Neural progenitor cell (in vitro differentiated cells): ENCODE measurements around the gene TRPC1. TPM values are rescaled to one million over a fixed set of nuclear protein-coding genes. Genes with fewer than 3 reads are reported as not detected.

ENCODE experiments used
- DNase-seq: peaks from one replicate; pipeline ENCODE4 v3.0.0-alpha.2; 2016; ENCODE audit warnings: low spot score
- H2AFZ ChIP-seq: fragments of 200-600 bp; sonication (generic); replicated peaks from 2 replicates; pipeline ENCODE4 v1.6.1; 2016; ENCODE audit warnings: antibody characterized with exemption
- H3F3A ChIP-seq: fragments of 200-600 bp; sonication (generic); 2 replicates; pipeline ENCODE4 v1.6.1; 2016; ENCODE audit warnings: antibody characterized with exemption, low read depth
- H3K27ac ChIP-seq: fragments of 200-600 bp; sonication (generic); 2 replicates; pipeline ENCODE4 v1.5.1; 2016; ENCODE audit warnings: mild to moderate bottlenecking
- H3K27me3 ChIP-seq: fragments of 200-600 bp; sonication (generic); 2 replicates; pipeline ENCODE4 v1.6.1; 2016; ENCODE audit warnings: mild to moderate bottlenecking, moderate library complexity
- H3K36me3 ChIP-seq: fragments of 200-600 bp; sonication (generic); 2 replicates; pipeline ENCODE4 v1.5.1; 2016
- H3K4me1 ChIP-seq: fragments of 200-600 bp; sonication (generic); 2 replicates; pipeline ENCODE4 v1.6.1; 2016; ENCODE audit warnings: mixed run types
- H3K4me2 ChIP-seq: fragments of 200-600 bp; sonication (generic); 2 replicates; pipeline ENCODE4 v1.6.1; 2016
- H3K4me3 ChIP-seq: fragments of 200-600 bp; sonication (generic); 2 replicates; pipeline ENCODE4 v1.5.1; 2016
- H3K79me2 ChIP-seq: fragments of 200-600 bp; sonication (generic); 2 replicates; pipeline ENCODE4 v1.6.1; 2016; ENCODE audit warnings: low read depth
- H3K9ac ChIP-seq: fragments of 200-600 bp; sonication (generic); 2 replicates; pipeline ENCODE4 v1.6.1; 2016
- H3K9me3 ChIP-seq: fragments of 200-600 bp; sonication (generic); 2 replicates; pipeline ENCODE4 v1.5.1; 2016; ENCODE audit warnings: low read depth
- H4K20me1 ChIP-seq: fragments of 200-600 bp; sonication (generic); 2 replicates; pipeline ENCODE4 v1.6.1; 2016; ENCODE audit warnings: low read depth
- H3K27ac Mint-ChIP-seq: 3 replicates; pipeline ENCODE4 v1.8.0; 2021; ENCODE audit warnings: mixed read lengths
- H3K27me3 Mint-ChIP-seq: 2 replicates; pipeline ENCODE4 v1.8.0; 2022; ENCODE audit warnings: low read depth, mild to moderate bottlenecking, inconsistent platforms, moderate library complexity, mixed read lengths; ENCODE audit not compliant: insufficient read depth
- H3K36me3 Mint-ChIP-seq: 3 replicates; pipeline ENCODE4 v1.8.0; 2021; ENCODE audit warnings: mixed read lengths
- H3K4me1 Mint-ChIP-seq: 3 replicates; pipeline ENCODE4 v1.8.0; 2021; ENCODE audit warnings: mixed read lengths
- H3K4me3 Mint-ChIP-seq: 3 replicates; pipeline ENCODE4 v1.8.0; 2021; ENCODE audit warnings: mild to moderate bottlenecking, moderate library complexity, mixed read lengths
- H3K9me3 Mint-ChIP-seq: 3 replicates; pipeline ENCODE4 v1.8.0; 2020; ENCODE audit warnings: mixed read lengths
- CTCF ChIP-seq: fragments of 200-600 bp; sonication (generic); IDR thresholded peaks from 2 replicates; pipeline ENCODE4 v1.5.1; 2017; ENCODE audit warnings: antibody characterized with exemption, mild to moderate bottlenecking
- EZH2 ChIP-seq: fragments of 200-600 bp; sonication (generic); IDR thresholded peaks from 2 replicates; pipeline ENCODE4 v1.6.1; 2017; ENCODE audit warnings: antibody characterized with exemption, mild to moderate bottlenecking, moderate library complexity
- EZH2phosphoT487 ChIP-seq: fragments of 200-600 bp; sonication (generic); IDR thresholded peaks from 2 replicates; pipeline ENCODE4 v1.6.1; 2017; ENCODE audit warnings: antibody characterized with exemption
- total RNA-seq: library from RNA; depleted of rRNA; stranded (reverse); fragments of >200 nt; gene quantifications from 2 replicates; pipeline ENCODE4 v1.2.3, GENCODE V29; 2015; ENCODE audit warnings: low replicate concordance

The TRPC1 gene
- total RNA-seq, 1 donor from 2014 or later: 36.4 TPM

- no peak for TF ChIP-seq EZH2
- no peak for TF ChIP-seq EZH2phosphoT487
- TF ChIP-seq CTCF: no peak
- no peak overlapping the region for H3K4me3 ChIP-seq
- no peak overlapping the region for H3K4me2 ChIP-seq
- no peaks in the 10 kb centered on the region for H3K27me3 Mint-ChIP-seq
- H2AFZ ChIP-seq: no peak overlapping the region
- no peak for DNase-seq
- no peaks in the 10 kb centered on the region for H3K9me3 ChIP-seq
- no peak overlapping the region for H3K4me3 Mint-ChIP-seq
- H3K79me2 ChIP-seq: no peaks in the 10 kb centered on the region
- no peaks in the 10 kb centered on the region for H3K36me3 ChIP-seq
- H3K36me3 Mint-ChIP-seq: no peaks in the 10 kb centered on the region
- peaks cover 5% of the 10 kb centered on the region for H3K4me1 Mint-ChIP-seq
- H3K27ac Mint-ChIP-seq: no peak overlapping the region
- H3K4me1 ChIP-seq: no peaks in the 10 kb centered on the region
- no peaks in the 10 kb centered on the region for H3F3A ChIP-seq
- H3K9ac ChIP-seq: no peak overlapping the region
- H3K27ac ChIP-seq: no peak overlapping the region
- H4K20me1 ChIP-seq: no peaks in the 10 kb centered on the region
- H3K27me3 ChIP-seq: no peaks in the 10 kb centered on the region
- H3K9me3 Mint-ChIP-seq: no peaks in the 10 kb centered on the region
Measured at GRCh38 chr3:142850395-142851023, 126.7 kb downstream of the TRPC1 start.

- H3K36me3 ChIP-seq: no peaks in the 10 kb centered on the region
- no peaks in the 10 kb centered on the region for H3K79me2 ChIP-seq
- H4K20me1 ChIP-seq: no peaks in the 10 kb centered on the region
- H3K9me3 ChIP-seq: no peaks in the 10 kb centered on the region
- H3K4me3 Mint-ChIP-seq: no peak overlapping the region
- no peaks in the 10 kb centered on the region for H3K36me3 Mint-ChIP-seq
- H3F3A ChIP-seq: no peaks in the 10 kb centered on the region
- H3K9ac ChIP-seq: no peak overlapping the region
- no peak overlapping the region for H3K27ac ChIP-seq
- H3K9me3 Mint-ChIP-seq: no peaks in the 10 kb centered on the region
- no peak overlapping the region for H2AFZ ChIP-seq
- no peak for TF ChIP-seq CTCF
- TF ChIP-seq EZH2phosphoT487: no peak
- TF ChIP-seq EZH2: no peak
- H3K4me1 ChIP-seq: no peaks in the 10 kb centered on the region
- no peak for DNase-seq
- no peaks in the 10 kb centered on the region for H3K27me3 ChIP-seq
- H3K4me2 ChIP-seq: no peak overlapping the region
- H3K4me1 Mint-ChIP-seq: peaks cover 5% of the 10 kb centered on the region
- no peaks in the 10 kb centered on the region for H3K27me3 Mint-ChIP-seq
- no peak overlapping the region for H3K27ac Mint-ChIP-seq
- H3K4me3 ChIP-seq: no peak overlapping the region
Measured at GRCh38 chr3:142852009-142852408, 128.2 kb downstream of the TRPC1 start.

- Histone ChIP-seq H3K4me3 (no peak overlapping the region), H2AFZ (no peak overlapping the region), H3K27me3 (no peaks in the 10 kb centered on the region), H3K4me2 (no peak overlapping the region), H3K79me2 (no peaks in the 10 kb centered on the region), H3K4me1 (no peaks in the 10 kb centered on the region), H4K20me1 (no peaks in the 10 kb centered on the region), H3K36me3 (no peaks in the 10 kb centered on the region), H3K9me3 (no peaks in the 10 kb centered on the region), H3K27ac (no peak overlapping the region), H3K9ac (no peak overlapping the region), H3F3A (no peaks in the 10 kb centered on the region)
- H3K9me3 Mint-ChIP-seq: no peaks in the 10 kb centered on the region
- no peaks in the 10 kb centered on the region for H3K36me3 Mint-ChIP-seq
- H3K4me3 Mint-ChIP-seq: no peak overlapping the region
- no peak for TF ChIP-seq EZH2
- TF ChIP-seq CTCF: no peak
- no peak for TF ChIP-seq EZH2phosphoT487
- H3K27me3 Mint-ChIP-seq: no peaks in the 10 kb centered on the region
- H3K4me1 Mint-ChIP-seq: peaks cover 5% of the 10 kb centered on the region
- no peak for DNase-seq
- no peak overlapping the region for H3K27ac Mint-ChIP-seq
Measured at GRCh38 chr3:142853270-142854168, 129.7 kb downstream of the TRPC1 start.
